ENCODE measurements around the gene IFITM5.
"Not testable (repeated sequence)": the region's sequence is repeated elsewhere in the genome, so short reads cannot be mapped to it uniquely, and the experiment has no call there.

The IFITM5 gene

GRCh38 chr11:294780-295179 lies 4.5 kb downstream of the IFITM5 start:
- peaks cover 24% of the 10 kb centered on the region for H3K4me1 Mint-ChIP-seq
- H3K27me3 Mint-ChIP-seq, result no peaks in the 10 kb centered on the region
- no peak overlapping the region for H3K27ac Mint-ChIP-seq
- H3K36me3 Mint-ChIP-seq, result no peaks in the 10 kb centered on the region
- H3K9me3 Mint-ChIP-seq, result no peaks in the 10 kb centered on the region
- no peak overlapping the region for H3K4me3 Mint-ChIP-seq

GRCh38 chr11:293852-294661 lies 5.3 kb downstream of the IFITM5 start:
- Mint-ChIP-seq H3K36me3 (no peaks in the 10 kb centered on the region), H3K27me3 (no peaks in the 10 kb centered on the region), H3K27ac (no peak overlapping the region), H3K4me1 (peaks cover 24% of the 10 kb centered on the region), H3K9me3 (no peaks in the 10 kb centered on the region), H3K4me3 (no peak overlapping the region)

- Mint-ChIP-seq H3K9me3 (no peaks in the 10 kb centered on the region), H3K4me1 (peaks cover 23% of the 10 kb centered on the region), H3K36me3 (no peaks in the 10 kb centered on the region), H3K27me3 (no peaks in the 10 kb centered on the region), H3K27ac (no peak overlapping the region), H3K4me3 (no peak overlapping the region)
Observed at GRCh38 chr11:293271-293851, 6.0 kb downstream of the IFITM5 start.

GRCh38 chr11:292211-293121 lies 6.9 kb downstream of the IFITM5 start:
- H3K4me1 Mint-ChIP-seq, result peaks cover 20% of the 10 kb centered on the region
- H3K27me3 Mint-ChIP-seq, result no peaks in the 10 kb centered on the region
- no peaks in the 10 kb centered on the region for H3K9me3 Mint-ChIP-seq
- no peak overlapping the region for H3K4me3 Mint-ChIP-seq
- no peak overlapping the region for H3K27ac Mint-ChIP-seq
- no peaks in the 10 kb centered on the region for H3K36me3 Mint-ChIP-seq

GRCh38 chr11:291281-292210 lies 7.8 kb downstream of the IFITM5 start:
- no peaks in the 10 kb centered on the region for H3K27me3 Mint-ChIP-seq
- no peaks in the 10 kb centered on the region for H3K36me3 Mint-ChIP-seq
- peaks cover 21% of the 10 kb centered on the region for H3K4me1 Mint-ChIP-seq
- H3K9me3 Mint-ChIP-seq, result no peaks in the 10 kb centered on the region
- no peak overlapping the region for H3K4me3 Mint-ChIP-seq
- peak overlapping the region; percentile 84 for H3K27ac Mint-ChIP-seq

- Mint-ChIP-seq H3K27me3 (no peaks in the 10 kb centered on the region), H3K4me3 (no peak overlapping the region), H3K27ac (peak overlapping the region; percentile 84), H3K9me3 (no peaks in the 10 kb centered on the region), H3K4me1 (peaks cover 29% of the 10 kb centered on the region), H3K36me3 (no peaks in the 10 kb centered on the region)
Observed at GRCh38 chr11:290621-291231, 8.6 kb downstream of the IFITM5 start.

- H3K4me3 Mint-ChIP-seq, result peak overlapping the region; percentile 44
- no peaks in the 10 kb centered on the region for H3K9me3 Mint-ChIP-seq
- no peaks in the 10 kb centered on the region for H3K27me3 Mint-ChIP-seq
- no peak overlapping the region for H3K27ac Mint-ChIP-seq
- H3K36me3 Mint-ChIP-seq, result no peaks in the 10 kb centered on the region
- peaks cover 30% of the 10 kb centered on the region for H3K4me1 Mint-ChIP-seq
Observed at GRCh38 chr11:289712-290620, 9.4 kb downstream of the IFITM5 start.

- peaks cover 30% of the 10 kb centered on the region for H3K4me1 Mint-ChIP-seq
- peak overlapping the region; percentile 11 for H3K4me3 Mint-ChIP-seq
- no peaks in the 10 kb centered on the region for H3K27me3 Mint-ChIP-seq
- no peak overlapping the region for H3K27ac Mint-ChIP-seq
- no peaks in the 10 kb centered on the region for H3K9me3 Mint-ChIP-seq
- H3K36me3 Mint-ChIP-seq, result no peaks in the 10 kb centered on the region
Observed at GRCh38 chr11:289398-289711, 10.0 kb downstream of the IFITM5 start.

GRCh38 chr11:288478-289397 lies 10.6 kb downstream of the IFITM5 start, which contains the start of gene PGGHG:
Gene PGGHG (plus strand): TSS chr11:289126. CDS start chr11:289817, 691 bp downstream.
- Mint-ChIP-seq H3K27ac (peak within 1 kb of the TSS; percentile 94), H3K9me3 (no peaks in the 10 kb centered on the region), H3K4me3 (peak within 1 kb of the TSS; percentile 80), H3K4me1 (peaks cover 31% of the 10 kb centered on the region), H3K36me3 (no peaks in the 10 kb centered on the region), H3K27me3 (no peaks in the 10 kb centered on the region)

GRCh38 chr11:287821-288477 lies 11.4 kb downstream of the IFITM5 start:
- Mint-ChIP-seq H3K9me3 (no peaks in the 10 kb centered on the region), H3K4me3 (peak overlapping the region; percentile 80), H3K36me3 (no peaks in the 10 kb centered on the region), H3K27ac (peak overlapping the region; percentile 94), H3K27me3 (no peaks in the 10 kb centered on the region), H3K4me1 (peaks cover 38% of the 10 kb centered on the region)

GRCh38 chr11:286977-287820 lies 12.1 kb downstream of the IFITM5 start:
- not testable (repeated sequence) for H3K36me3 Mint-ChIP-seq, H3K9me3 Mint-ChIP-seq, H3K27me3 Mint-ChIP-seq
- peak overlapping the region; percentile 85 for H3K27ac Mint-ChIP-seq
- peaks cover 45% of the 10 kb centered on the region for H3K4me1 Mint-ChIP-seq
- H3K4me3 Mint-ChIP-seq, result peak overlapping the region; percentile 80

GRCh38 chr11:285894-286220 lies 13.5 kb downstream of the IFITM5 start:
- Mint-ChIP-seq H3K9me3 (no peaks in the 10 kb centered on the region), H3K27me3 (peaks cover 2% of the 10 kb centered on the region), H3K4me3 (no peak overlapping the region), H3K36me3 (peaks cover 3% of the 10 kb centered on the region), H3K27ac (peak overlapping the region; percentile 8), H3K4me1 (peaks cover 51% of the 10 kb centered on the region)
